ENCODE data around the gene FZR1.
"Not testable (repeated sequence)": the region's sequence is repeated elsewhere in the genome, so short reads cannot be mapped to it uniquely, and the experiment has no call there.

The FZR1 gene

DNA sequence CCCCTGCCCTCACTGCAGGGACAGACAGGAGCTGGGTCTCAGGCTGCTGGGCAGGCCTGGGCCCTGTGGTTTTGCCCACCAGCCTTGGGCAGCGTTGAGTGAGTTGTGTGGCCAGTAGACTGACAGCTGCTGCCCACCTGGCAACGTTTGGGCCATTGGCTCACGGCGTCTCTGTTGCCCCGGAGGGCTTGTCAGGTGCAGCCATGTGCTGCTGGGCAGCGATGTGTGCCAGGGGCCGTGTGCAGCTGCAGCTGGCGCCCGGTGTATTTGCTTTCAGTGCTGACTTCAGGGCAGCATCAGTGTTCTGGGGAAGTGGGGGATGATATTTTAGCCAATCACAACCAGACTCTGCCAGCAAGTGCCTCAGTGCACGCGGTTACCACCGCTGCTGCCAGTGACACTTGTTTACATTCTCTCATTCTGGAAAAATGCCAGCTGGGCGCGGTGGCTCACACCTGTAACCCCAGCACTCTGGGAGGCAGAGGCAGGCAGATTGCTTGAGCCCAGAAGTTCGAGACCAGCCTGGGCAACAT is 10.6 kb downstream of the FZR1 start:
- DNase-seq = peak; percentile 50

DNA sequence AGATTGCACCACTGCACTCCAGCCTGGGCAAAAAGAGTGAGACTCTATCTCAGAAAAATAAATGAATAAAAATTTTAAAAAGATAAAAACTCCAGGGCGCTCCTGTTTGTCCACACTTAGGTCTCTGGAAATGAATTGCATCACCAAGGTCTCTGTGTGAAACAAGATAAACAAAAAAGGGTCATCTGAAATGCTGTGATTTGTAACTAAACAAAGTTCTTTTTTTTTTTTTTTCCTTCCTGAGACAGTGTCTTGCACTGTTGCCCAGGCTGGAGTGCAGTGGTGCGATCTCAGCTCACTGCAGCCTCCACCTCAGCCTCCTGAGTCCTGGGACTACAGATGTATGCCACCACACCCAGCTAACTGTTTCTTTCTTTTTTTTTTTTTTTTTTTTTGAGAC is 11.5 kb downstream of the FZR1 start:
- no peak for DNase-seq

DNA sequence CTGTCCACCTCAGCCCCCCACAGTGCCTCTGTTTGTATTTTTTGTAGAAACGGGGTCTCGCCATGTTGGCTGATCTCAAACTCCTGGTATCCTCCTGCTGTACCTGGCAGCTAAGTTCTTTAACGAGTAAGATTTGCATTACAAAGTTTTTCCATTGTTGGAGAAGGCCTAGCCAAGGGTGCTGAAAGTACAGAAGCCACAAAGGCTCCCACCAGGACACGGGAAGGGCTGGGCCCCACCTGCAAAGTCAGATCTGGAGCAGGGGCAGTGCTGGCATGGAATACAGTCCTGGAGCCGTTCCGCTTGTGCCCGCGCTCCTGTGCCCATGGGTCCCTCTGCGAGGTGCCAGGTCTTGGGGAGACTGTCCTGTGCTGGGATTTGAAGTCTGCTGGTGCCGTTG is 12.1 kb downstream of the FZR1 start:
- DNase-seq = no peak

DNA sequence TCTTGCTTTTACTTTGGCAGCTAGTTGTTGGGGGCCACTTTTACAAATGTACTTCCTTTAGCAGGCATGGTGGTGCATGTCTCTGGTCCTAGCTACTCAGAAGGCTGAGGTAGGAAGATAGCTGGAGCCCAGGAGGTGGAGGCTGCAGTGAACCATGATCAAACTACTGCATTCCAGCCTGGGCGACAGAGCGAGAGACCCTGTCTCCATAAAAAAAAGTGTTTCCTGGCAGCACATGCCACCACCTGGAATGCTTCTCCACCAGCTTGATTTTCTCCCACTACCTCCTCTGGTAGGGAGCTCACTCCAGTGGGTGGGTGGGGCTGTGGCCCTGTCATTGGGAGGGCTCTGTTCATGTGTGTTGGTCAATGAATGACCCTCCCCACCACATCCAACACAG is 12.5 kb downstream of the FZR1 start:
- no peak for DNase-seq

DNA sequence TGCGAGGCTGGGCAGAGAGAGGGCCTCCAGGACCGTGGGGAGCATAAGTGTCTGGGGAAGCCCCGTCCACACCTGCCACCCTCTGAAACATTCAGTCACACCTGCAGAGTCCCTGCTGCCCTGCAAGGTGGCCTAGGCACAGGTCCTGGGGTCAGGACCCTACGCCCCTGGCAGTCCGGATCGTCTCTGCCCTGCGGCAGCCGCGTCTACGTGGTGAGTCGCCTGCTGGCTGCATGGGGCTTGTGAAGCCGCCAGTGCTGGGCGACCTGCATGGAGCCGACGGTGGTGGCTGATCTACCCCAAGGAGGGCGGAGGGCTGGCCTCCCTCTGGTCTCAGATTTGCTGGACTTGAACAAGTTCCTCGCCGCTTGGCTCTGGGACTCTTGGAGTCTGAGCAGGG is 13.0 kb downstream of the FZR1 start:
- DNase-seq = no peak

DNA sequence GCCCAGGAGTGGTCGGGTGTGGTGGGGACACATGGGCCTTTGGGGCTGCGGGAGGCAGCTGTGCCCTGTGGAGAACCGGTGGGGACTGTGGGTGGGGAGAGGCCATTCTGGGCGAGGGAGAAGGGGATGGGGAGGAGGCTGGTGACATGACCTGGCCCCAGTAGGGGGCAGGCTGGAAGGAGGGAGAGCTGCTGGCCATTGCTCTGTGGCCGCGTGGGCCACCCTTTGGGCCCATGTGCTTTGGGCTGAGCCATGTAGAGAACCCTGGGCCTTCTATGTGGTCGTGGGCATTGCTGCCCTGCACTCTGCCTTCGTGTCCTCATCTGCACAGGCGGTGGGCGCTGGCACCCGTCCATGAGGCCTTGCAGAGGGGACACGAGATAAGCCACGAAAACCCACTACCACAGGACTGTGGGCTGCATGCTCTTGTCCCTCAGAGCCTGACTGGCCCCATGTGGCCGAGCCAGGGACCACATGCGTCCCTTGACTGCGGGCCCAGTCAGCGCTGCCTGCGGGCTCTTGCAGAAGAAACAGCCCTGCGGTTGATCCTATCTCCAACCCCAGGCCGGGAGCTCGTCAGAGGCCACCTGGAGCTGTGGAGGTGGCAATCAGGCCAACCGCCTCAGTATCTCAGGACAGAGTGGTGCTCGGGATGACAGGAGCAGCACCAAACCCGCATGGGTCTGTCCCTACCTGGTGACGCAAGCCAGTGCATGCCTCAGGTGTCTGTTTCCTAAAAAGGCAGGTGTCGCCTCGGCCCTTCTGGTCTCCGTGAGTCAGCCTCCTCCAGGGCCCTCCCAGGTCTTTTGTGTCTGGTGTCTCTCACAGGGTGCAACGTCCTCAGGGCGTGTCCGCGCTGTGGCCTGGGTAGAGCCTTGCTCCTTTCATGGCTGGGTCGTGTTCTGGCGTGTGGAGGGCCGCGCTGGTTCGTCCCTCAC is 14.3 kb downstream of the FZR1 start:
- DNase-seq = no peak

DNA sequence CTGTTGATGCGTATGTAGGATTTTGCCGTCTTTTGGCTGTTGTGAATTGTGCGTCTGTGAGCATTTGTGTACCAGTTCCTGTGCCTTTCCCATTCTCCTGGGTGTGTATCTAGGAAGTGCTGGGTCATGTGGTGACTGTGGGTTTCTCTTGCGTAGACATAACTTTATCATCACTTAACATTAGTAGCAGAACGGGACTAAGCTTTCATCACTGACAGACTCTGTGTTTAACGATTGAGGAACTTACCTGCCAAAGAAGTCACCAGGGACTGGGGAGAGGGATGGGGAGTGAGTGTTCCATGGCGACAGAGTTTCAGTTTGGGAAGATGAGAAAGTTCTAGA is 15.0 kb downstream of the FZR1 start:
- no peak for DNase-seq

DNA sequence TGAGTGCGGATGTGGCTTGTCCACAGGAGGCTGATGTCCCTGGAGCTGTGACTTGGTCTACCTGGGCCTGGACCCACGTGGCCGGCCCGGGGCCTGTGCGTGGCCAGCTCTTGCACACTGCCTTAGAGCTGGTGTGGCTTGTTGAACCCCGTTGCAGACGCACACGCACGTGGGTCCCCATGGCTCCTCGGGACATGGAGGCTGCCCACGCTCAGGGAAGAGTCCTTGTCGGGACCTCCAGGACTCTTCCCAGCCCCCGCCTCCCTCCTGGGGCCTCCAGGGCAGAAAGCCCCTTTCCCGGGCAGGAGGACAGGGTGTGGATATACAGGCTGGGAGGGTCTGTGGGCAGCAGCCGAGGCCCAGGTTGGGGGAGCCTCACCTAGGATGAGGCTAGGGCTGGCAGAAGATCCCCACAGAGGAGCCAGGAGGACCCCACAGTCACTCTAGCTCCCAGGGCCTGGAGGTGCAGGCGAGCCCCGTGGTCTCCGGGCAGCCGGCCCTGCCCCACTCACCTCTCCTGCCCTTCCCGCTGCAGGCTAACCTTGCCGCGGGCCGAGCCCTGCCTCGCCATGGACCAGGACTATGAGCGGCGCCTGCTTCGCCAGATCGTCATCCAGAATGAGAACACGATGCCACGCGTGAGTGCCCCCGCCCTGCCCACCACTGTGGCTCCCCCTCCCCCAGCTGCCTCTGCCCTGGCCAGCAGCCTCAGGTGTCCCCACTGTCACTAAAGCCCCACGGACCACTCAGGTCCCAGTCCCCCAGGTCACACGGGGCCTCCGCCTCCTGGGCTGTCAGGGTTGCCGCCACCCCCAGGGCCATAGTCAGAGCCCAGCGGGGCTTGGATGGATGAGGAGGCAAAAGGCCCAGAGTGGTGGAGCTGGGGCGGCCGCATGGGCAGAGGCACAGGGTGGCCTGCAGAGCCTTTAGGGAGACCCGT is 16.6 kb downstream of the FZR1 start:
- DNase-seq = no peak

DNA sequence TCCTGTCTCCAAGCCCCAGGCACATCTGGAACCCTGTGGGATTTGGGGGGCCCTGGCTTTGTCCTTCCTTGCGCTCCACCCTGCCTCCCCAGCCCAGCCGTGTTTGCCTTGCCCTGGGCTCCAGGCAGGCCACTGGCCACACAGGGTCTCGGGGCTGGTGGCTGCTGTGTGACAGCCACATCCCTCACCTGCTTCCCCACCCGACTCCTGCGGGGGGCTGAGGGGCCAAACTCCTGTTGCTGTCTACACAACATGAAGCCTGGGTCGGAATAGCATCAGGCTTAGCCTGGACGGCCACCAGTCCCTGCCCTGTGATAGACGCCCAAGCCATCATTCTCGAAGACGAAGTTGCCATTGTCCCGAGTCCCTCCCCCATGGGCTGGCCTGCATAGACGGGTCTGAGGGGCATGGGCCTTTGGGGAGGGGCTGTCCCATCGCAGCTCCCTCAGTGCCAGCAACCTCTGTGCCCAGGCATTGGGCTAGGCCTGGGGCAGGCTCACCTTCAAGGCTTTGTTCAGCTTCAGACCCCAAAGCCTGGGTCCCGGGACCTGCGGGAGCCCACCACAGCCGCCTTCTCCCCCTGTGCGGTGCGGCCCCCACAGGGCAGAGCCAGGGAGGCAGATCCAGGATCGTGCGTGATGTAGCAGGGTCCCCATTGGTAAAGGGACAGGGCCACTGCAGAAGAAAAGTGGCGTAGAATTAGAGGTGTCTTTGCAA is 17.4 kb downstream of the FZR1 start:
- DNase-seq = no peak

DNA sequence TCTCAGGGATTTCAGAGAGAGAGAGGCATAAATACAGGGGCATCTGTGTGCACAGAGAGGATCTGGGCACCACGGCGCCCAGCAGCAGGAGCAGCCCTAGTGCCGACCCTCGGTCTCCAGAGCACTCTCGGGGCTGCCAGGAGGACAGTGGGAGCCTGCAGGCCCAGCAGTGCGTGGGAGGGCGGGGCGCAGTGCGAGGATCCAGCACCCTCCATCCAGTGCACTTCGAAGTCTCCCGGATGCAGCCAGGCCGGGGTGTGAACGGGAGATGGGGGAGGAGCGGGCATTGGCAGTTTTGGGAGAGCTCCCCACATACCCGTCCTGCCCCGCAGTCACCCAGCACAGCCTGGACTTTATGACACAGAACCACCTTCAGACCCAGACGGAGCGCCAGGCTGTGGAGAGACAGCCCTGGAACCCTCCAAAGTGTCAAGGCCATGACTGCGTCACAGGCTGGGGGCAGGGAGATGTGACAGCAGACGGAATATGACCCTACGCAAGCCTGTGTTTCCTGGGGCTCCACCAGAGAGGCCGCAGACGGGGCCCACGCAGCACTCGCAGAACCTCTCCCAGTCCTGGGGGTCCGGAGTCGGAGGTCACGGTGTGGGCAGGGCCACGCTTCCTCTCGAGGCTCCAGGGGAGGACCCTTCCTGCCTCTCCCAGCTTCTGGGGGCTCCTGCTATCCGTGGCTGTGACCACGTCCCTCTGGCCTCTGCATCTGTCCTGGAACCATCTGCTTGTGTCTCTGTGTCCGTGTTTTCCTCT is 18.1 kb downstream of the FZR1 start:
- DNase-seq = no peak

DNA sequence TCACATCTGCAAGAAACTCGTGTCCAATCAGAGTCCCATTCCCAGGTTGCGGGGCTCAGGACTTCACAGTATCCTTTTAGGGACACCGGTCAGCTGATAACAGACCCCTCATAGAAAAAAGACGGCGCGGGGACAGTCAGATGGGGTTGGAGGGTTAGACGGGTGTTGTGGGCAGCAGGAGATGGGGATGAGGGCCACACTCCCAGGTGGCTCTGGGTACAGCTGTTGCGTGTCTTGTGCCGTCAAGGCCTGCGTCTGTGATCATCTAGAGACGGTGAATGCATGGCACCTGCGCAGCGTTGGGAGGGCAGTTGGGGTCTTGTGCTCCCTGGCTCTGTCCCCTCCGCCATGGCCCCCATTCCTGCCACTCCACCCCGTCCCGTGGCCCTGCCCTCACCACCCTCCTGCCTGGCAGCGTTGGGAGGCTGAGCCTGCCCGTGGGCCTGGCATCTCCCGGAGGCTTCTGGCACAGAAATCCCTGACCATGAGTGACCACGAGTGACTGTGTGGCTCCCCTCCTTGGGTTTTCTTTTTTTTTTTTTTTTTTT is 18.9 kb downstream of the FZR1 start:
- DNase-seq = no peak

DNA sequence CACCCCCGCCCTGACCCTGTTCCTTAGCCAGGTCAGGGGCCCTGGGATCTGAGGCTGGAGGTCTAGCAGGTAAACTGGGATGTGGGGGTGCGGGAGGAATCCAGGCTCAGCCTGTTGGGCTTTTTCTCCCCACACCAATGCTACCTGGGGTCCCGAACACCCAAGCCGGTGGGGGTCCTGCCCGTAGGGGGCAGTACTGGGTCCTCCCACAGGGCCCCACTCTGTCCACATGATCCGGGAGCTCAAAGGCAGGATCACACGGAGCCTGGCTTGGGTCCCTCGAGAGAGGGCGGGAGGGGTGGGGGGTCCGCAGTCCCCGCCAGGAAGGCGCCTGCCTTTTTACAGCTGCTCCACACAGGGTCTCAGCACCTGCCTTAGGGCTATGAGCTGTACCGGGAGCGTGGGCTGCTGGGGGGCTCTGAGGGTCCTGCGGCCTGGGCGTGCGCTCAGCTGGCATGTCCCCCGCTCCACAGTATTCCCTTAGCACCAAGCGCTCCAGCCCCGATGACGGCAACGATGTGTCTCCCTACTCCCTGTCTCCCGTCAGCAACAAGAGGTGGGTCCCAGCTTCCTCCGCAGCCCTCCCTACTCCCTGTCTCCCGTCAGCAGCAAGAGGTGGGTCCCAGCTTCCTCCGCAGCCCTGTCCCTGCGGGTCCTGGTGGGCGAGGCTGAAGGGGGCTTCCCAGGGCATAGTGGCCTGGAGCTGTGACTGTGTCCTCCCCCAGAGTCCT is 20.6 kb downstream of the FZR1 start:
- no peak for DNase-seq

DNA sequence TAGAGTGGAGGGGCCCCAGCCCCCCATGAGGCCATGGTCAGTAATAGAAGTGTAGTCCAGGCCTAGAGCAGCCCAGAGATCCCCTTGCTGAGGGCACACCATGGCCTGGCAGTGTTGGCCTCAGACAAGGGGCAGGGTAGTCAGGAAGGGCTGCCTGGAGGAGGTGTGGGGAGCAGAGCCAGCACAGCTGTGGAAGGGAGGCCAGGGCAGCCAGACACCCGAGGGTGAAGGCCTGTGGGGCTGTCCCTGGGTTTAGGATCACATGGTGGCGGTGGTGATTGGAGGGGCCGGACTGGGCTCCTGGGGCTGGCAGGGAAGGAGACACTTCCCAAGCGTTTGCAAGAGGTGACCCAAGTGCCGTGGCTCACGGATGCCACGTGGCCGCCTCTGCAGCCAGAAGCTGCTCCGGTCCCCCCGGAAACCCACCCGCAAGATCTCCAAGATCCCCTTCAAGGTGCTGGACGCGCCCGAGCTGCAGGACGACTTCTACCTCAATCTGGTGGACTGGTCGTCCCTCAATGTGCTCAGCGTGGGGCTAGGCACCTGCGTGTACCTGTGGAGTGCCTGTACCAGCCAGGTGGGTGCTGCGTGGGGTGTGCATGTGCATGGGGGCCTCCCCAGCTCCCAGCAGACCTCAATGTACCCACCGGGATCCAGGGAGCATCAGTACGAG is 21.3 kb downstream of the FZR1 start:
- DNase-seq = no peak

DNA sequence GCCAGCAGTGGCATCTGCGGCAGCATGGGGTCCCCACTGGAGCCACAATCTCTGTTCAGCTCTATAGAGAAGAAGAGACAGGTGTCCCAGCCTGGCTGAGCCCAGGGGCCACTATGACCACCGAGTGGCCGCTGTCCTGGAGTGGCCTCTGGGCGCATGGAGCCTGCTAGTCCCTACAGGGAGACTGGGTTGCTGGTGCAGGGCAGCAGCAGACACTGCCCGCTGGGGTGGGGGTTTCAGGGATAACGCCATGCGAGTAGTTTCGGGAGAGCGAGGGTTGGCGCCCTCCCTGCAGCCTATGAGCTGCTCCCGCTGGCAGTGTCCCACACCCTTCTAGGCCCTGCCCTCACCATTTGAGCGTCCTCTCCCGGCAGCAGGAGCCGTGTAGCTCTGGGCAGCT is 22.0 kb downstream of the FZR1 start:
- DNase-seq = no peak

DNA sequence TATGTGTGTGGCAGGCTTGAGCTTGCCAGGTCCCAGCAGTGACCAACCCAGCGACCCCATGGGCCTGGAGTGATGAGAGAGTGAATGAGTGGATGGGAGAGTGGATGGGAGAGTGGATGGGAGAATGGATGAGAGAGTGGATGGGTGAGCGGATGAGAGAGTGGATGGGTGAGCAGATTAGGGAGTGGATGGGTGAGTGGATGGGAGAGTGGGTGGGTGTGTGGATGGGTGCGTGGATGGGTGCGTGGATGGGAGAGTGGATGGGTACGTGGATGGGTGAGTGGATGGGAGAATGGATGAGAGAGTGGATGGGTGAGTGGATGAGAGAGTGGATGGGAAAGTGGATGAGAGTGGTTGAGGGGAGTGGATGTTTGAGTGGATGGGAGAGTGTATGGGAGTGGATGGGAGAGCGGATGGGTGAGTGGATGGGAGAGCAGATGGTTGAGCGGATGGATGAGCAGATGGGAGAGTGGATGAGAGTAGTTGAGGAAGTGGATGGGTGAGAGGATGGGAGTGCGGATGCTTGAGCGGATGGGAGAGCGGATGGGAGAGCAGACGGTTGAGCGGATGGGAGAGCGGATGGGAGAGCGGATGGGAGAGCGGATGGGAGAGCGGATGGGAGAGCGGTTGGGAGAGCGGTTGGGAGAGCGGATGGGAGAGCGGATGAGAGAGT is 22.6 kb downstream of the FZR1 start:
- DNase-seq = no peak

DNA sequence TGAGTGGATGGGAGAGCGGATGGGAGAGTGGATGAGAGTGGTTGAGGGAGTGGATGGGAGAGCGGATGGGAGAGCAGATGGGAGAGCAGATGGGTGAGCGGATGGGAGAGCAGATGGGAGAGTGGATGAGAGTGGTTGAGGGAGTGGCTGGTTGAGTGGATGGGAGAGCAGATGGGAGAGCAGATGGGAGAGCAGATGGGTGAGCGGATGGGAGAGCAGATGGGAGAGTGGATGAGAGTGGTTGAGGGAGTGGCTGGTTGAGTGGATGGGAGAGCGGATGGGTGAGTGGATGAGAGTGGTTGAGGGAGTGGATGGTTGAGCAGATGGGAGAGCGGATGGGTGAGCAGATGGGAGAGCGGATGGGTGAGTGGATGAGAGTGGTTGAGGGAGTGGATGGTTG is 23.2 kb downstream of the FZR1 start:
- DNase-seq = not testable (repeated sequence)

DNA sequence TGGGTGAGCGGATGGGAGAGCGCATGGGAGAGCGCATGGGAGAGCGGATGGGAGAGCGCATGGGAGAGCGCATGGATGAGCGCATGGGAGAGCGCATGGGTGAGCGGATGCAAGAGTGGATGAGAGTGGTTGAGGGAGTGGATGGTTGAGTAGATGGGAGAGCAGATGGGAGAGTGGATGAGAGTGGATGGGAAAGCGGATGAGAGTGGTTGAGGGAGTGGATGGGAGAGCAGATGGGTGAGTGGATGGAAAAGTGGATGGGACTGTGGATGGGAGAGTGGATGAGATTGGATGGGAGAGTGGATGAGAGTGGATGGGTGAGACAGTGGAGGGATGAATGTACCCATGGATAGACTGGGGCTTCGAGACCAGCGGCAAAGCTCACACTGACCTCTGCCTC is 24.3 kb downstream of the FZR1 start:
- no peak for DNase-seq

DNA sequence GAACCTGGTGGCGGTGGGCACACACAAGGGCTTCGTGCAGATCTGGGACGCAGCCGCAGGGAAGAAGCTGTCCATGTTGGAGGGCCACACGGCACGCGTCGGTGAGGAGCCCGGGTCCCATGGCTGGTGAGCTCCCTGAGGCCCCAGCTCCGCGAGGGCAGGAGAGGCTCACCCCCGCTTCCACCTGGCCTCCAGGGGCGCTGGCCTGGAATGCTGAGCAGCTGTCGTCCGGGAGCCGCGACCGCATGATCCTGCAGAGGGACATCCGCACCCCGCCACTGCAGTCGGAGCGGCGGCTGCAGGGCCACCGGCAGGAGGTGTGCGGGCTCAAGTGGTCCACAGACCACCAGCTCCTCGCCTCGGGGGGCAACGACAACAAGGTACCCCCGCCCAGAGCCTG is 25.6 kb downstream of the FZR1 start:
- DNase-seq = no peak

DNA sequence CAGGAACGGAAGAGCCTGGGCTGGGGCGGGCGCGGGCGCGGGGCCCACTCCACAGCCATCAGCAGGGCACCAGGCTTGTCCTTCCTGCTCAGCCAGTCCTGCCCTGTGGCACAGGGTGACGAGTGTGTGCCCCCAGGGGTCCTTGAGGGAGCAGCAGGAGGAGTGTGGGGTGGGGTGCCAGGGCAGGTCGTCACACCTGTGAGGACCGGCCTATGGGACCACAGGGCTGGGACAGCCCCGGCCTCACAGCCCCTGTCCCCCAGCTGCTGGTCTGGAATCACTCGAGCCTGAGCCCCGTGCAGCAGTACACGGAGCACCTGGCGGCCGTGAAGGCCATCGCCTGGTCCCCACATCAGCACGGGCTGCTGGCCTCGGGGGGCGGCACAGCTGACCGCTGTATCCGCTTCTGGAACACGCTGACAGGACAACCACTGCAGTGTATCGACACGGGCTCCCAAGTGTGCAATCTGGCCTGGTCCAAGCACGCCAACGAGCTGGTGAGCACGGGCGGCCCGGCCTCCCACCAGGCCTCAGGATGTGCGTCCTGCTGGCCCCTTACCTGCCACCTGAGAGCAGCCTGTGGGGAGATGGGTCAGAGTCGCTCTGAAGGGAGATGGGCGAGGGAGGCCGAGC is 26.2 kb downstream of the FZR1 start:
- no peak for DNase-seq

DNA sequence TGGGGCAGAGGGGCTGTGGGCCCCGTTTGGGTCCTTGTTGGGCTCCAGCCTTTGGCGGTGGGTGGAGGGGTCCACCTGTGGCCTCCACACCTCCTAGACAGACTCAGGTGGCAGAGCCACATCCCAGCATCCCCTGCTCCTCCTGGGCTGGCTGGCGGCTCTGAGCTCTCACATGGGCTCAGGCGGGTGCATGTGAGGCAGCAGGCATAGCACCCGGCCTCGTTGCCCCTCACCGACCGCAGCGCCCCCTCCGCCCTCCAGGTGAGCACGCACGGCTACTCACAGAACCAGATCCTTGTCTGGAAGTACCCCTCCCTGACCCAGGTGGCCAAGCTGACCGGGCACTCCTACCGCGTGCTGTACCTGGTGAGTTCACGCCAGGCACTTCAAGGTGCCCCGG is 26.9 kb downstream of the FZR1 start:
- DNase-seq = no peak

Measured in NCI-H1417 treated with DMSO at 0.1 percent for 48 hours (cell line).